HG03571 (cell line): ENCODE data around the gene SLC22A5.

Source experiments
- ATAC-seq: cut with Tn5 transposase; IDR thresholded peaks from one replicate; pipeline ENCODE4 v1.9.1; 2021; ENCODE audit not compliant: unreplicated experiment

The SLC22A5 gene

DNA sequence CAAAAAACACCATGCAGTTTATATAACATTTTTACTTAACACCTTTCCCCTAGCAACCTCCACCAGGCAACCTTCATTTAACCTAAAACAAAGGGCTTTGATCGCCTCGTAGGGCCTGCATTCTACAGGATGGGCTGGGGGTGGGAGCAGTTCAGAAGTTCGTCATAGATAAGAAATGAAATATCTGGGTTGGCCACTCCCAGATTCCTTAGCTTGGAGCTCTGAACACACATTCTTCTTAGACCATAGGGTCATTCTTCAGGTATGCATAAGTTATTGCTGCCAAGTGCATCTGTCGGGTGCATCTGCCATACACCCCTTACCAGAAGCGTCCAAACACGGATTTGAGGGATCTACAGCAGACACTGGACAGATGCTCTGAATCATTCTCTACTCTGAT, 4.3 kb upstream of the SLC22A5 start:
- ATAC-seq = no peak

DNA sequence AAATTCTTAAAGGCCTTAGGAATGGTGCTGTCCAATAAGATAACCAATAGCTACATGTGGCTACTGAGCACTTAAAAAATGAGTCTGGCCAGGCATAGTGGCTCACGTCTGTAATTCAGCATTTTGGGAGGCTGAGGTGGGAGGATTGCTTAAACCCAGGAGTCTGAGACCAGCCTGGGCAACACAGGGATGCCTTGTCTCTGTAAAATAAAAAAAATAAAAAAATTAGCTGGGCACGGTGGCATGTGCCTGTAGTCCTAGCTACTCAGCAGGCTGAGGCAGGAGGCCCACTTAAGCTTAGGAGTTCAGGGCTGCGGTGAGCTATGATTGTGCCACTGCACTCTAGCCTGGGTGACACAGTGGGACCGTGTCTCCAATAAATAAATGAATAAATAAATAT, 1.3 kb upstream of the SLC22A5 start:
- ATAC-seq = no peak

GRCh38 chr5:132369007-132369473, 470 bp upstream of the SLC22A5 start:
- no peak for ATAC-seq

DNA sequence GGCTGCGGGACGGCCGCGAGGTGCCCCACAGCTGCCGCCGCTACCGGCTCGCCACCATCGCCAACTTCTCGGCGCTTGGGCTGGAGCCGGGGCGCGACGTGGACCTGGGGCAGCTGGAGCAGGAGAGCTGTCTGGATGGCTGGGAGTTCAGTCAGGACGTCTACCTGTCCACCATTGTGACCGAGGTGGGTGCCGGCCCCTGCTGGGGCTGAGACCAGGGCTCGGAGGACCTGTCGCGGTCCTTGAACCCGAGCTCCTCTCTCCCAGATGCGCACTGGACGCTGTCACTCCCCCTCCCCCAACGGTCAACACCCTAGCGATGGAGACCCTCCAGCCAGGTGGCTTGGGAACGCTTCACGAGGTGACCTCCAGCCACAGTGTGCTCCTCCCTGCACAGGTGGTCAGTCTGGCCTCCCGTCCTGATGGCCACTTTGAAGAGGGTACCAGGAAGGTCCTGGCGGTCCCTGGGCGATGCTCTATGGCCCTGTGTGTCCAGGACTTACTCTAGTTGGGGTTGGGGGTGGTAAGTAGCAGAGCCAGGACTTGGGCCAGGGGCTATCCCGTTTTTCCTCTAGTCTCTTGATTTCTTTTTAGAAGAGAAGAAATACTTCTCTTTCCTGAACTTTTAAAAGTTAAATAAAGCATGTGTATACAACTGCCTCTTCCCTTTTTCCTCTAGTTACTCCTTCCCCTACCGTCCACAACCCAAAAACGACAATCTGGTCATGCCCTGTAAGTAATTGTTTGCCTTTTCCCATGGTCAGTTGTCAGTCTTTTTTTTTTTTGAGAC, 866 bp downstream of the SLC22A5 start:
- no peak for ATAC-seq

DNA sequence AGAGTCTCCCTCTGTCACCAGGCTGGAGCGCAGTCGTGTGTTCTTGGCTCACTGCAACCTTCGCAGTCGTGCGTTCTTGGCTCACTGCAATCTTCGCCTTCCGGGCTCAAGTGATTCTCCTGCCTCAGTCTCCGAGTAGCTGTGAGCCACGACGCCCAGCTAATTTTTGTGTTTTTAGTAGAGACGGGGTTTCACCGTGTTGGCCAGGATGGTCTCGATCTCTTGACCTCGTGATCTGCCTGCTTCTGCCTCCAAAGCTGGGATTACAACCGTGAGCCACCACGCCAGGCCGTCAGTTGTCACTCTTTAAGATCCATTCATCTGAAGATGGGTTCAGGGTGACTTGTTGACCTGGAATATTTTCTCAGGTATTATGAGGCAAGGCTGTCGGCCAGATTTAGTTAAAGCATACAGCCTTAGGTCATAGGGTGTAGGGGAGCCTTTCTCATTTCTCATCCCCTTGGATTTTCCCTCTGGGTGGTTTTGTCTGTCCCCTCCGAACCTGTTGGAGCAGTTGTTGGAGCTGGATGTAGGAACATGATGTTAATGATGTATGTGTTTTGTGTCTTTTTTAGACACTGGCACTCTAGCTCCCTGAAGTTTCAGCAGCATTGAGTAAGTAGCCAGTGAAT, 1.6 kb downstream of the SLC22A5 start:
- ATAC-seq = no peak

DNA sequence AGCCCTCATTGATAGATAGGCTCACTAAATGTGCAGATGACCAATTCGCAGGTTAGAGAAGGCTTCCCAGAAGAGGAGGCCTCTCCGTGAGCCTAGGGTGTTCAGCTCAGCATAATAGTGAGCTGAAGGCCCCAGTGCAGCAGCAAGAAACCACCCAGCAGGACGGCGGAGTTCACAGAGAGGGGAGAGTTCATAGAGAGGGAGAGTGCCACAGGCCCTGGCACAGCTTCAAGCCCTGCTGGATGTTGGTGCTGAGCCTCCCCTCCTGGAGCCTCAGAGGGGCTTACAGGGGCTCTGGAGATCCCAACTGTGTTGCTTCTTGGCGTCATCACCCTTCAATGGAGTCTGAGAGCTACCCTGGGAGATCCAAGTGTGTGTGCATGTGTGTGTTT, 2.1 kb downstream of the SLC22A5 start:
- no peak for ATAC-seq

GRCh38 chr5:132372127-132372526, 2.6 kb downstream of the SLC22A5 start:
- no peak for ATAC-seq

DNA sequence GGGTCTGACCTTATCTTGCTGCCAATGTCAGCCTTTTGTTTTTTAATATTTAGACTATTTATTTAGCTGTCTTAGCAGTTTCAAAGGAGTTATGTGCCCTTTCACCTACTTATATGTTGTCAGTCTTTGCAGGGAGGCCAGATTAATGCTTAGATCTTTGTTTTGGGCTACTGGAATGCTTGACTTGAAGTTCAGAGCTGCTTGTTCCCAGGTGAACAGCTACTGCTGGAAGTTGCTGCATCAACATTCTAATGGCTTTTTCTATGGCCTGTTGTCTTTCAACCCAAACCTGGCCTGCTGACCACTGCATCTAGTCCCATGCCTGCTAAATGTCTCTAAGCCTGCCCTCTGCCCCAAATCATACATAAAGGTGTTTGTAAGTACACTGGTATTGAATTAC, 3.0 kb downstream of the SLC22A5 start:
- no peak for ATAC-seq

DNA sequence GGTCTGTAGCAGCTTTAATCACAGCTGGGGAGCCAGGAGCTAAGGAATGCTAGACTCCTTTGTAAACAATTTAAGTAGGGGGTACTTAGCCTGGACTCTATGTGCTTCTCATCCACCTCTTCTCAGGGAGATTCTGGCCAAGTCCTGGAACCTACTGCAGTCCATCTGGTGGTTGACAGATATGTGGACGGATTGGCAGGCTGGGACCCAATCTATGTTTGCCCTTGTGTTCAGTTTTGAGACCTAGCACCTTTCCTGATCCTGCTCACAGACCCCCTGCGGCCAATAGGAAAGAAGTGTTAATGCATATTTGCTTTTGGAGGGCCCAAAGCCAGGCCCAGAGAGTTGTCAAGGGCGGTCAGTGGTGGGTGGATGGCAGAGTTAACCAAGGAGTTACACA, 6.4 kb downstream of the SLC22A5 start:
- no peak for ATAC-seq

GRCh38 chr5:132376694-132377641, 7.5 kb downstream of the SLC22A5 start:
- ATAC-seq = no peak

- ATAC-seq = no peak
Measured at GRCh38 chr5:132377738-132378137, 8.2 kb downstream of the SLC22A5 start.

GRCh38 chr5:132378580-132378979, 9.1 kb downstream of the SLC22A5 start:
- ATAC-seq = no peak

GRCh38 chr5:132380047-132380446, 10.5 kb downstream of the SLC22A5 start:
- no peak for ATAC-seq

- no peak for ATAC-seq
Measured at GRCh38 chr5:132380741-132381140, 11.2 kb downstream of the SLC22A5 start.

DNA sequence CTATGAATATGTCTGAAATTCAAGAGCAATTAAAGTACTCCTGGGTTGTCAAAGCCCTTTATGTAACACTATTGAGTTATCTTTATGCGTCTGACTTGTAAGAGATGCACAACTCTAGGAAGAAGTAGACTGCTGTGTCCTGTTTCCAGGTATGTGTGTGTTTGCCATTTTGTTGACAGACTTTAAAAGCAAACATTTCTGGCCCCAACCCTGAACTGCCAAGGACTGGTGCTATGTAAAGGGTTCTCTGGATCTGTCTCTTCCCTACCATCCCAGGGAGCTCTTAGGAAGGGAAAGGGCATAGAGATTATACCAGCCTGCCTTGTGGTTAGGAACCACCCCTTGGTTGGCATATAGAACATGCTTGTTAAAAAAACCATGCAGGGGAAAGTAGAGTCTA, 12.1 kb downstream of the SLC22A5 start:
- no peak for ATAC-seq

- no peak for ATAC-seq
Measured at GRCh38 chr5:132383261-132383660, 13.8 kb downstream of the SLC22A5 start.

DNA sequence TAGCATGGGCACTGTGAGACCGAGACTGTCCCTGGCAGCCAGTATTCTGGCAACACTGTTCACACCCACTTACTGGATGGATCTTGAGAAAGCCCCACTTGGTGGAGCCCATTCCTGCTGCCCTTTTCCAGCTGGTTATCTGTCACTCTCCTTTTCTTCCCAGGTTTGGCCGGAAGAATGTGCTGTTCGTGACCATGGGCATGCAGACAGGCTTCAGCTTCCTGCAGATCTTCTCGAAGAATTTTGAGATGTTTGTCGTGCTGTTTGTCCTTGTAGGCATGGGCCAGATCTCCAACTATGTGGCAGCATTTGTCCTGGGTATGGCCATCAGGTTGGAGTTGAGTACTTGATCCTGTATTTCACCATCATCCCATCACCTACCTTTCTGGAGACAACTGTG, 14.5 kb downstream of the SLC22A5 start:
- no peak for ATAC-seq

- no peak for ATAC-seq
Measured at GRCh38 chr5:132384506-132385050, 15.1 kb downstream of the SLC22A5 start.

GRCh38 chr5:132385326-132386105, 16.0 kb downstream of the SLC22A5 start:
- no peak for ATAC-seq

GRCh38 chr5:132386644-132387286, 17.3 kb downstream of the SLC22A5 start:
- ATAC-seq = peak; percentile 84
